T-helper 9 cell (primary cell): ENCODE data around the gene CDH13.

Experiments
- DNase-seq: peaks from one replicate; pipeline ENCODE4 v3.0.0-alpha.2; 2020

Gene CDH13

GRCh38 chr16:83269048-83269447, 642.3 kb downstream of the CDH13 start:
- DNase-seq: no peak

DNA sequence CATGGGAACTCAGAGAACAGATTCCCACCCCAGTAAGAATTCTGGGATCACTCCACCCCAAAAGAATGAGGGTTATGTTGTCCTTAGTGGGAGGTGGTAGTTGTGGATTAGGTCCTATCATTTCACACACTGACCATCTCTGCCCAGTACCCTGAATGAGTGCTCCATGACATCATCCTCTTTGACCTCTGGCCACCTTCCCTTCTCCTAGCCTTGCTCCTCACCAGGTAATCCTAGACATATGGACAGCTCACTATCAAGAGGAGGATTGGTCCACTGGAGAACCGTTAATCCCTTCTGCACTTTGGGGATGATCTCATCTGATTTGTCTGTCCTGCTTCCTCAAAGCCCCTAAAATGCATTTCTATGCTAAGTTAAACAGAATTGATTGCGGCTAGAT, 642.8 kb downstream of the CDH13 start:
- DNase-seq: no peak

DNA sequence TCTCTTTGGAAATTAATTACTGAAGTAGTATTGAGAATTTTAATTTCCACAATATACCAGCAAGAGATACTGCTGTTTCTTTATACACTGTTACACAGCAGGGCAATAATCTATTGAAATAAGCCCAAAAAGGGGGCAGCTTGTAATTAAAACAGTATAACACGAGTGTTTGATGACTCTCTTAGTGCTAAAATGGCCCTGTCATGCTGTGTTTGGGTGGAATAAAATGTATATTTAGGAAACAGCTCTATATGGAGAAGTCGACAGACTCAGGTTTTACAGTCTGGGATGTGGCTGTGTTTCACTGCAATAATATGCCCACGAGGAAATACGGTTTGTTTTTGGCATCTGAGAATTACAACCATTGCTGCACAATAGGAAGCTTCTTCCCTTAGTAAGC, 643.3 kb downstream of the CDH13 start:
- DNase-seq: no peak

DNA sequence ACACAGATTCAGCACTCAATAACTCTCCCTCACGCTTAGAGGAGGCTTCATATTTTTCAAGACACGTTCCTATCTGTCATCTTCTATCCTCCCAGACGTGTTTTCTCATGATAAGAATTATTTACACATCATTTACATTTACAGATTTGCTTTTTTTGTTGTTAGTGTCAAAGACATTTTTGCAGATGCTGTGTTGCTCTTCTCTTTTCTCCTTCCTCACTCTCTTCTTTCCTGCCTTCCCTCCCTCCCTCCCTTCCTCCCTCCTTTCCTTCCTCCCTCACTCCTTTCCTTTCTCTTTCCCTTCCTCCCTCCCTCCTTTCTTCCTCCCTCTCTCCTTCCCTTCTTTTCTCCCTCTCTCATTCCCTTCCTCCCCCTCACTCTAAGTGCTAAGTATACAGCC, 643.9 kb downstream of the CDH13 start:
- DNase-seq: no peak

DNA sequence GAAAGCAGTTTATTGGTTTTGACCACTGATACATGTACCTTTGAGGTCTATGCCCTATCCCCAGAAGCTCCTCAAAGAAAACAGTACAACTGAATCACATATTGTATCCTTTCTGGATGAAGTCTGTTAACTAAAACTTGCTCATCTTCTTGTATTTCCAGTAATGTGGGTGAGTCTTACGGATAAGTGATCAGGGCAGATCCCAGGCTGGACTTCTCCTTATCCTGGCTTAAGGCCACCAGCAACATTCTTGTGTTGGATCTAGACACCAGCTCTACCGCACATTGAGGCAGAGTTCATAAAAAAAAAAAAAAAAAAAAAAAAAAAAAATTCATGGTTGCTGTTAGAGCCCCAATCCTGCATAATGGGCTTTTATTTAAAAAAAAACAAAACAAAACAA, 644.4 kb downstream of the CDH13 start:
- DNase-seq: no peak

DNA sequence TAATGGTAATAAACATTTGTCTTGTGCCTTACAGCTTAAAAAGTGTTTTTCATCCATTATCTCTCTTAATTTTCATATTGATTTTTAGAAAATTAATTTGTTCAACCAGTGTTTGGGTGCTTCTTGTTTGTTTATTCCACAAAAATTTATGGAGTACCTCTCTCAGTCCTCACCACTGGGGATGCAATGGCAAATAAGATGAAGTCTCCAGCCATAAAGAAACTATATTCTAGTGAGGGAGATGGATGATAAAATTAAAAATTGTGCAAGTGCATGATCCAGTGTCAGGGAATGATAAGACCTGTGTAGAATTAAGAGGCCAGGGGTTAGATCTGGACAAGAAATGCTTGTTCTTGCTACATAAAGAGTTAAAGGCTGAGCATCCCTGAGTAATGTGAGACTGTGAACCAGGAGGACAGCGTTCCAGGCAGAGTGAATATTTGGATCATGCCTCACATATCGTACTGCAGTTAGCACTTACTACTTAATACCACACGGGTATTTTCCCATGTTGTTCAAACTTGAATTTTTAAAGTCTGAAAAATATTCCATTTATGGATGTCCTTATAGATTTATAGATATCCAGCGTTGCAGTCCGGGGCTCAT, 645.3 kb downstream of the CDH13 start:
- no peak for DNase-seq

GRCh38 chr16:83272843-83273242, 646.1 kb downstream of the CDH13 start:
- DNase-seq: no peak

- DNase-seq: no peak
Observed at GRCh38 chr16:83273504-83274173, 646.9 kb downstream of the CDH13 start.

GRCh38 chr16:83279251-83279650, 652.5 kb downstream of the CDH13 start:
- DNase-seq: no peak

DNA sequence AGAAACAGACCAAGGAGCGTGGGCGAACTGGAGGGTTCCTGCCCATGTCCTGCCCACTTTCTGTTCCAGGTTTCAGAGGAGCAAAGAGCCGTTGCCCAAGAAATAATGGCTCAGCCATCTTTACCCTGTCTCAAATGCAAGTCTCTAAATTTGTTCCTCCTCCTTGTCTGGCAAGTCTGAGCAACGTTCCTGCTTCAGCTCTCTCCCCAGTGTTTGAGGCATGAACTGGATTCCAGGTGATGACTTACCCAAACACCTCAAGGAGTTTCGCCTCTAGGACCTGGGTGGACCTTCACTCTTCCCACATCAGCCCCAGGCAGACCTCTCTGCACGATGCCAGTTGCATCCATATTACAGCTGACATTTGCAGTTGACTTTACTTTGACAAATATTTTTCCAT, 659.2 kb downstream of the CDH13 start:
- no peak for DNase-seq

- DNase-seq: no peak
Observed at GRCh38 chr16:83296505-83296904, 669.7 kb downstream of the CDH13 start.

- DNase-seq: no peak
Observed at GRCh38 chr16:83298541-83298940, 671.8 kb downstream of the CDH13 start.

GRCh38 chr16:83300326-83300725, 673.6 kb downstream of the CDH13 start:
- DNase-seq: no peak

GRCh38 chr16:83301971-83302370, 675.2 kb downstream of the CDH13 start:
- DNase-seq: no peak

GRCh38 chr16:83302853-83303252, 676.1 kb downstream of the CDH13 start:
- no peak for DNase-seq

GRCh38 chr16:83305092-83305491, 678.3 kb downstream of the CDH13 start:
- no peak for DNase-seq

DNA sequence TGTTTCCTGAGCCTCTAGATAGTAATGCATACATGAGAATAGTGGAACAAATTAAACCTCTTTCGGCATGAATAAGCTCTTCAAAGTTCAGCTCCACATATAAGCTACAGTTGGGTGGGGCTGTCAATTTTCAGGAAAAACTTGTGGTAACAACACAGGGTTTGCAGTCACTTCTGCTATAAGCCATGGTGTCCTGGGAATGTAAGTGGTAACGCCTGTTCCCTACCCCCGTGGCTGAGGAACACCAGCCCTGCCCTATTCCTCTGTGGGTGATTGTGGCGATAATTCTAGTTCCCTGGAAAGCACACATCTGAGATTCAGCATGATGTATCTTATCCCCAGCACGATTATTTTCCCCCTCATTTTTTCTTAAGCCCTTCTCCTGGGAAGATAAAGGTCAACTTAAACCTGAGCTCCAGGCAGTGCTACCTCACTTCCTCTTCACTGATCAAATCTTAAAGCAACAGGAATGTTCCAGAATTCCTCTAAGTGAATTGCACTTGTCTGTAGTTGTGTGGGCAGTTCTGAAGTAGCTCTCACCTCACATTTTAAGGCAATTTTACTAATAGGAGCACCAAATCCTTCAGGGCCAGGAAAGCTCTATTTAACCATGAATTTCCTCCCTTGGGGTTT, 680.3 kb downstream of the CDH13 start:
- DNase-seq: no peak

- no peak for DNase-seq
Observed at GRCh38 chr16:83307594-83307992, 680.8 kb downstream of the CDH13 start.

DNA sequence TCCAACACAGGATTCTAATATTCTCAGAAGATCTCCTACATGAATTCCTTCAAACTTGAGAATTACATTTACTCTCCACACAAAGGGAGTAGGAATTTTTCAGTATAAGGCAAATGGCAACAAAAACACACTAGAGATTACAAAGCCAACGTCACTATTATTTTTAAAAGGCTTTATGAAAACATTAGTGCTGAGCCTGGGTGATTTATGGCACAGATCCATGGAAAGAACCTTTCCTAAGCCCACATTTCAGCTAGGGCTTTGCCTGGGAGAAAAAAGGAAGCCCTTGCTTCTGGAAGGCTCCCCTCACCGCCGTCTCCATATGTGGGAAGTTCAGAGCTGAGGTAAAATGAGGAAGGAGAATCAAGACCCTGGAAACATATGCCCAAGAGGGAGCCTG, 681.6 kb downstream of the CDH13 start:
- no peak for DNase-seq

DNA sequence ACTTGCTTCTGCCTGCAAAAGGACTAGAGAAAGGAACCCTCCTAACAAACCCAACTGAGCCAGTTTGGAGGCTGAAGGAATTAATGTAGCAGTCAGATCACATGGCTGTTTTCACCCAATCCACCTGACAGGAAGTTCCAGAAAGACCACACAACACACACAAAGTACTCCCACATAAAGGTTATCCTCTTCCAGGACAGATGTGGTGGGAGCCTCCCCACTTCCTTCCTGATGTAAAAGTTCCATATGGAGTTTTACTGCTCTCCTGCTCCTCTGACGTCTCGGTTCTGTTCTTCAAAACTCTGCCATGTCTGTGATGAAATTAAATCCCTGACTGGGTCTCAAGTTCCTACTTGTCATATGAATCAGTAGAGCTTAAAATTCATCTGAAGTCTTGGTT, 684.0 kb downstream of the CDH13 start:
- no peak for DNase-seq

- DNase-seq: no peak
Observed at GRCh38 chr16:83312015-83312717, 685.4 kb downstream of the CDH13 start.

DNA sequence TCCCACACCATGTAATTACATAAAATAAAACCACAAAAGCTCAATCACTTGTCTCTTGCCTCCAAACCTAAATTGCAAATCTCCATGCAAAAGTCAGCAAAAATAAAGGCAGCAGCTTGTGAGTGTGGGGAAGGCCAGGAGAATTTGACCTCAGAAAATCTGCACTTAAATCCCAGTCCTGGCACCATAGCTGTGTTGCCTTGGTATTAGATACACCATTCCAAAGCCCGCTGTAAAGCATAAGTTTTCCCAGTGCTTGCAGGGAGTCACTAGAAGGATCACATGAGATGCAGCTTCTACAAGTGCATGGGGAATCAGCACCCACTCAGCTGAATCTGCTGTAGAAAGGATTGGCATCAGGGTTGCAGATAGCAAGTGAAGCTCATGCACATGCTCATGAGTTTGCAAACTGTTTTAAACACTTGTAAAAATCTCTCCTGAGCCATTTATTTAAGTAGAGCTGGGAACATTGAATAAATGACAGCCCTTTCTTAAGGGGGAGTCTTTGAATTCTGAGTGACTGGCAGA, 686.0 kb downstream of the CDH13 start:
- DNase-seq: no peak

GRCh38 chr16:83315271-83315670, 688.5 kb downstream of the CDH13 start:
- DNase-seq: no peak

DNA sequence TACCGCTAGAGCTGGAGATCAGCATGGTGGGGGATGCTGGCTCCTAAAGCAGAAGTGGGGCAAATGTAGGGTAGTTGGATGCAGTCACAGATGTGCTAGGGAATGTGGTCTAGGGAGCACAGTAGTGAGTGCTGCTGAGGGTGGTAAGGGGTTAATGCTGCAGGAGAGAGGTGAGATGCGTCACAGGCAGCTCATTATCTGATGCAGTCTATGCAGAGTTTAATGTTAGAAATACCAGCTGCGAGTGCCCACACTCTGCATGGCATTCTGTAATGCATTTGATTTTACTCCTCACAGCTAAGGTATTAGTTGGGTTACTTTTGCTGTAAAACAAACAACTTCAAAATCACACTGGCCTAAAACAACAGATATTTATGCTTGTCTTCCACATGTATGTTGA, 689.7 kb downstream of the CDH13 start:
- no peak for DNase-seq
